ENCODE measurements around the gene ST3GAL3.

- TF ChIP-seq EZH2 (IDR thresholded peaks at IDR 0.05) = no peak
- no peak for TF ChIP-seq POLR2AphosphoS5 (IDR thresholded peaks at IDR 0.05; ENCODE audit: borderline replicate concordance, low read depth, low read length)
- TF ChIP-seq FOXP2 (optimal IDR thresholded peaks at IDR 0.05; ENCODE audit: control extremely low read depth, extremely low read length, insufficient read depth) = no peak
These were observed 4.4 kb downstream of the ST3GAL3 start for GRCh38 chr1:43711524-43712386.
